NCI-H2196 treated with DMSO at 0.1 percent for 48 hours (cell line): ENCODE data around the gene ZNF385B.
"Not testable (repeated sequence)": the region's sequence is repeated elsewhere in the genome, so short reads cannot be mapped to it uniquely, and the experiment has no call there.

Experiments used
- DNase-seq: peaks from one replicate; lab custom pipeline; 2025; ENCODE audit not compliant: unreplicated experiment; lab: John Stamatoyannopoulos, UW

The ZNF385B gene

DNA sequence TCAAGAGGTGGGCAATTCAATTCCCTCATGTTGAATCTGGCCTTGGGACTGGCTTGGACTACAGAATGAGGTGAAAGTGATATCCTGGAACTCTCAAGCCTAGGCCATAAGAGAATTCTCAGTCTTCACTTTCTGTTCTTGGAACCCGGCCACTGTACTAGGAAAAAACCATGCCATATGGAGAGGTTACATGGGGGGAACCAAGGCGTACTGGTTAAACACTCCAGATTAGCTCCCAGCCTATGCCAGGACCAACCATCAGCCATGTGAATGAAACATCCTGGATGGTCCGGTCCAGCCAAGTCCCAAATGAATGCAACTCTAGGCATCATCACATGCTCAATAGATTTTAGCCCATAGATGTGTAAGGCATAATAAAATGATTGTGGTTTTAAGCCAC is 56.4 kb downstream of the ZNF385B start:
- no peak for DNase-seq

DNA sequence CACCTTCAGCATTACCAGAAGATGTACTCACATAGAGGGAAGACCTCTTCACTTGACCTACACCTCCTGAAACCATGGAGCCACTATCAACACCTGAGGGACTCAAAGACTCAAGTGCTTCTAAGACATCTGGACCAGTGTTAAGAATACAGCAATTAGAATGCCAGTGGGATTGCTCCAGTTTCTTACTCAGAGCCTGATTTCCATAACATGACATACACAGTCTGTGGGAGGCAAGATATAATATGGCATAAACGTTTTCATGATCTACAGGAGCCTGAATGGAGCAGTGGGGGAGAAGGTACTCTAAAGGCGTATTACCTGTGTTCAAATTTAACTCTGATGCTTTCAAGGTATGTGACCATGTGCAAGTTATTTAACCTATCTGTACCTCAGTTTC is 57.2 kb downstream of the ZNF385B start:
- no peak for DNase-seq

DNA sequence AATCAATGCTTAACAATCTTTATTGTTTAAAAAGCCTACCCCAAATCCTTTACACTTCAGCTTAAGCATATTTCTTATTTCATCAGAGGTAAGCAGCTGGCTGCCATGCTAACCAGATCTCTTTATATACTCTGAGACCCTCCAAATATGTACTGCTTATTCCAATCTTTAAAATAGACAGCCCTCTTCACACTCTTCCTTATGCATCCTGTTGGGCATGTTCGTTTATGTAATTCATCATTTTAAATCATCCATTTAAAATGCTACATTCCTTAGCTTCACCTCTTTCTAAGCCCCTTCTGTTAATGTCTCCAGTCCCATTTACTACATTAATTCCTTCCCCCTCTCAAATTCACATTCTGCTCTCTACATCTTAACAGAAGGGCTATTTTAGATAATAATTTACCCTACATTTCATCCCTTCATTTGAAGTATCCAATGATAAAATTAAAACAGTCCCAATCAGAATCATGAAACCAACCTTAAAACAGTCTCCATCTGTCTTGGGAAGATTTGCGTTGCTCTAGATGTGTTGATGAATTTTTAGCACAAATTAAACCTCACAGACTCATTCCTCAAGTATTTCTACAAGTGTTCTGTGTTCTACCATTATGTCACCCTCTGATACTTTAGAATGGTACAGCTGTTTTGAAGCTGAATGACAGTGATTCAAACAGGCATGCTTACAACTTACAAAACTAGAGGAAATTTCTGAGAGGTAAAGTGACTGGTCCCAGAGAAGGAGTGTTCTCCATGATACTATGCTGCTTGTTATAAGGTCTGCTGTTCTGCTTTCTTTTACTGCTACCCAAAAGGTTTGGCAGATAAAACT is 59.1 kb downstream of the ZNF385B start:
- no peak for DNase-seq

DNA sequence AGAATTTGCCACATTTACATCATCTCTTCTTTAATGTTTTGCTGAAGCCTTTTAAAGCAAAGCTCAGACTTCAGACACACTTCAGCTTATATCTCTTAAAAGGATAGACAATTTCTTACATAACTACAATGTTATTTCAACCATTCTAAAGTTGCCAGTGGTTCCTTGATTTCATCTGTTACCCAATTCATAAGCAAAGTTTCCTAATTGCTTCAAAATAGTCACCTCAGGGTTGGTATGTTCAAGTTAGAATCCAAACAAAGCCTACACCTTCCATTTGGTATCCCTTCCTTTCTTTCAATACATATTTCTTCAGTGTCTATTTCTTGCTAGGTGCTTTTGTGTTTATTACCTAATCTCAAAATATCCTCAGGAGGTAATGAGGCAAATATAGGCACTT is 60.6 kb downstream of the ZNF385B start:
- no peak for DNase-seq

DNA sequence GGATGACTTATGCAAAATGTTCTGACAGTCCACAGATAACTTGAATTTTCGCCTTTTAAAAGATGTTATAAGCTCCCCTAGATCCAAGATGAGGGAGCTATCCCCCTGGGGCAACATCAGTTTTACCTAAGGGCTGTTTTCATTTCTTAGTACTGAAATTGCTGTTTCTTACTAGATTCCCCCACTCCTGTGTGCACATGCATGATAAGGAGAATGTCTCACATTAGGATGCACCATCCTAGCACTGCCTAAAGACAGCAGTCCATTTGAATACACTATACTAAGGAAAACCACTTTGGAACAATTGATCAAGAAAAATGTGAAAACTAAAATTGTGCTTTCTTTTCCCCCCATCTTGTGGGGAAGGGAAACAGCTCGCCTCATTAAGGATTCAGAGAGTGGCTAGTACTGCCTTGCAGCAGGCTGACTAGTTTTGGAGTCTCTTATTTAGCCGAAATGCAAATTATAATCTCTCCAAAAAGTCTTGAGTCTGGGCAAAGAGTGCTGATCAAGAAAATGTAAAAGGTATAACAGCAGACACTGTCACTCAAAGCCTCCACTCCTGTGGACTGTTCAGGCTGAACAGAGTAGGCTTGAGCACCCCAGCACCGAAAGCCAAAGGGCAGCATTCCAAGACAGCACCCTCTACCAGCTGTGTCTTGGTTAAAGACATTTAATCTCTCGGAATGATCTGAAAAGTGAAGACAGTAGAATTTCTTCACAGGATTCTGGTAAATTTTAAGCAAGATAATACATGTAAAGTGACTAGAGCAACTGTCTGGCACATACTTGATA is 65.0 kb downstream of the ZNF385B start:
- DNase-seq = no peak

DNA sequence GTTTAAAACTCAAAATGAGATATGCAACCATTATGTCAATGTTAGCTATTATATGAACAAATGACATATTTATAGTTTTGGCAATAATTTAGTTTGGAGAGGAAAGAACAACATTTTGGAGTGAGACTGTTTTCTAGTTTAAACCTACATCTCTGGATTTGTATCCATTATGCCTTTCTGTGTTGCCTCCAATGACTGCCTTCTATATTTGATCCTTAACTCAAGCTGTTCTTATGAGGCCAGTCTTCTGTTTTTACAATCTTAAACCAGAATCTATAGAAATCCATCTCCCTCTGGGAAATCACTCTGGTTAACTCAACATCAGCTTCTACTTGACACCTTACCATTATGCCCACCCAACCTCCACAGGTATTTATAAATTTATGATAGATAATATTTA is 67.5 kb downstream of the ZNF385B start:
- no peak for DNase-seq

DNA sequence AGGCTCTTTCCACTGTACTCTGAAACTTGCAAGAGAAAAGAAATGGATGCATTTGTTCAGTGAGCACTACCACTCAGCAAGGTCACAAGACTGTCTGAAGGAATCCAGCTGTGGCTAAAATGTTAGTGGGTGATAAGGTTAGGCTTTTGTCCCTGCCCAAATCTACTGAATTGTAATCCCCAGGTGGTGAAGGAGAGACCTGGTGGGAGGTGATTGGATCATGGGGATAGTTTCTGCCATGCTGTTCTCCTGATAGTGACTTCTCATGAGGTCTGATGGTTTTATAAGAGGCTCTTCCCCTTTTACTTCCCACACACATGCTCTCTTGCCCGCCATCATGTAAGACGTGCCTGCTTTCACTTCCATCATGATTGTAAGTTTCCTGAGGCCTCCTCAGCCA is 68.2 kb downstream of the ZNF385B start:
- DNase-seq = no peak

DNA sequence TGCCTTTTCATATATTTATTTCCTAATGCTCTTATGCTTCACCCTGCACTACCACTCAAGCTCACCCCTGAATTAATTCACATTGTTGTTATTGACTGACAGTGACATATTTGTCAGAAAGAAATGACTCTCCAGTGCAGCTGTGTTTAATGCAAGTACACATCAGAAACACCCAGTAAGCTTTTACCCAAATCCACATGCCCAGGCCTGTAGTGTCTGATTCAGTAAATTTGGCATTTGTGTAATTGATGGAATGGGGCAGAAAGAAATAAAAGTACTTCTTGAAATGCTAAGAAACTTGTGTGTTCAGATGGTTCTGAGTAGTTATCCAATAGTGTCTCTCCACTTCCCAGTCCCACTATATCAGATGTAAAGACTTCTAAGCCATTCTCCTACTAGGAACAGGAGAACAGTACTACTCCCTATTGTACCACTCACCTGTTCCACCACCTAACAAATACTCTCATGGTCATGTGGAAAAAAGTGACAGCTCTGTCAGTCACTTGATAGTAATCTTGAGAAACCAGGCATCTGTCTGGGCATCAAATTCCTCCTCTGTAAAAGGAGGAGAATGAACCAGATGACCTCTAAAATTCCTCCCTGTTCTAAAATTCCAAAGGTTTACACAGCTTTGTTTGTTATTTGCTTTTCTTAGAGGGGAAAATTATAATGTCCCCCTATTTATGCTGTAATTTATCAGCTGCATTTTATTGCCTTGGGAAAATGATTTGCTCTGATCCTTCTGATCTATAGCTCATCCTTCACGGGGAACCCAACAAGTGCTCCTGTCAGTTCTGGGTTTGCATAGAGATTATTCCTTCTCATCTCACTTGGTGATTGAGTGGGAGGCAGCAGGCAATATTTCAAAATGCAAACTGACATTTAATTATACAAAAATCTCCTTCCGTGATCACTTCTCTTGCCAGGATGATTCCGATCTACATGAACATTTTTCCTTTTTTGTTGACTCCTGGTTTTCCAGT is 70.9 kb downstream of the ZNF385B start:
- no peak for DNase-seq

DNA sequence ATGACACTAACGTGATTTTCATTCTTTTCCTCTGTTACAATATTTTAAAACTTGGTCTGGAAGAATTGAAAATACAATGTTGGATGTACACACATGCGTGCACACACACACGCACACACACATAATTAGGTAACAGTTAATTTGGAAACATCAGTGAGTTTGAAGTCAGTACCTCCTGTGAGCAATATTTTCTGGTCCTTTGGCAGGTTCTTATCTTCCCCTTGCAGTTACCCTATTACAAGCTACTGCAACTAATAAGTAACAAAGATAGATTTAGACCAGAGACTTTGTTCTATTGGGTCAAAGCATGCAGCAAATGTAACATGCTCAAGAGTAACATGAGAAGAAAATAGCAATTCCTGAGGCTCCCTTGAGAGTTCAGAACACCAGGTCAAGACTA is 73.3 kb downstream of the ZNF385B start:
- no peak for DNase-seq

DNA sequence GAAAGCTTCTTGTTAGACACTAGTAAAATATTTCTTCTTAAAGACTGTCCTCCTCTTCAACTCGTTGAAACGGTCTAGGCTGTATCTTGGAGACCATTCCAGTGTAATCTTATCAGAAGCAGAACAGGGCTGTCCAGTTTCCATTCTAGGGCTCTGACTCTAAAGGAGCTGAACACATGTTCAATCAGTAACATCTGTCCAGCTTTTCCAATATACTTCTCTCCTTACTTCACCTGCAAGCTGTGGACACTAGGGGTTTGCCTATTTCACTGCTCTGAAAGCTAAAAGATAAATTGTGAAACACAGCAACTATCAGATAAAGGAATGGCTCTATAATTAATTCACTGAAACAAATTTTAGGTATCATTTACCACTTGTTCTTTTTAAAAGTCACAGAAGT is 73.8 kb downstream of the ZNF385B start:
- DNase-seq = no peak

DNA sequence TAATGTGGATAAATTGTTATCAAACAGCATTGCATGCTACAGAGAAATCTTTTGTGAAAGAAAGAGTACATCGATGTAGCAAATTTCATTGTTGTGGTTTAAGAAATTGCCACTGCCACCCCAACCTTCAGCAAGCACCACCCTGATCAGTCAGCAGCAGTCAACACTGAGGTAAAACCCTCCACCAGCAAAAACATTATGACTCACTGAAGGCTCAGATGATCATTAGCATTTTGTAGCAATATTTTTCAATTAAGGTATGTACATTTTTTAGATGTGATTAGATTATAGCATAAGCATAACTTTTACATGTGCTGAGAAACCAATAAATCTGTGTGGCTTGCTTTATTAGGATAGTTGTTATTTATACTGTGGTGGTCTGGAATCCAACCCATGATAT is 75.5 kb downstream of the ZNF385B start:
- no peak for DNase-seq

DNA sequence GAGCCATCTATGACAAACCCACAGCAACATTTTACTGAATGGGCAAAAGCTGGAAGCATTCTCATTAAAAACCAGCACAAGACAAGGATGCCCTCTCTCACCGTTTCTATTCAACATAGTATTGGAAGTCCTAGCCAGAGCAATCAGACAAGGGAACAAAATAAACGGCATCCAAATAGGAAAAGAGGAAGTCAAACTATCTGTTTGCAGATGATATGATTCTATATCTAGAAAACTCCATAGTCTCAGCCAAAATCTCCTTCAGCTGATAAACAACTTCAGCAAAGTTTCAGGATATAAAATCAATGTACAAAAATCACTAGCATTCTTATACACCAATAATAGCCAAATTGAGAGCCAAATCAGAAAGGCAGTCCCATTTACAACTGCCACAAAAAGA is 79.1 kb downstream of the ZNF385B start:
- DNase-seq = not testable (repeated sequence)

DNA sequence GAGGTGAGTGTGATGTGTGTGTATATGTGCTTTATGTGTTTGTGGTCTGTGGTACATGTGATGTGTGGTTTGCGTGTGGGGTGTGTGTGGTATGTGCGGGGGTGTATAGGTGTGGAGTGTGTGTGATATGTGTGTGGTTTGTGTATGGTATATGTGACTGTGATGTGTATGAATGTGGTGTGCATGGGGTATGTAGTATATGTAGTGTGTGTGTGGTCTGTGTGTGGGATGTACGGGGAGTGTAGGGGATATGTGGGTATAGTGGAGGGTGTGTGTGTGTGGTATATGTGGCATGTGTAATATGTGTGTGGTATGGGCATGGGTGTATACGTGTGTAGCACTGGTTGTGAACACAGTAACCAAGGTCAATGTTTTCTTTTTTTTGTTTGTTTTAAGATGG is 87.4 kb downstream of the ZNF385B start:
- DNase-seq = no peak

DNA sequence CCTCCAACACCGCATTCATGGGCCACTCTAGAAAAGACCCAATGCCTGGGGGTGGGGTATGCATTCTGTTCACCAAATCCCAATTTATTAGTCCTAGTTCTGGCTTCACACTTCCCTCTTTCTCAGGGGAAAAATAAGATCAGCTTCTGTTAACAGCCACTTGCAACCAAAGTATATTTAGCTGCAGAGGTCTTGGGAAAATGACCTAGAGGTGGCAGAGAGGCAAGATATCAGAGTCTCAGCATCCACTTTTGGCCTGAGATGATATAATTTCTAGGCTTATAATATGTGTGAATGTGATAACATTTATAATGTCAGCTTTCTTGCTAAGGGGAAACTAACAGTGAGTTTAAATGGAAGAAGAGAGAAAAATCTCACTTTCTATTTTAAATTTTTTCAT is 89.1 kb downstream of the ZNF385B start:
- no peak for DNase-seq

DNA sequence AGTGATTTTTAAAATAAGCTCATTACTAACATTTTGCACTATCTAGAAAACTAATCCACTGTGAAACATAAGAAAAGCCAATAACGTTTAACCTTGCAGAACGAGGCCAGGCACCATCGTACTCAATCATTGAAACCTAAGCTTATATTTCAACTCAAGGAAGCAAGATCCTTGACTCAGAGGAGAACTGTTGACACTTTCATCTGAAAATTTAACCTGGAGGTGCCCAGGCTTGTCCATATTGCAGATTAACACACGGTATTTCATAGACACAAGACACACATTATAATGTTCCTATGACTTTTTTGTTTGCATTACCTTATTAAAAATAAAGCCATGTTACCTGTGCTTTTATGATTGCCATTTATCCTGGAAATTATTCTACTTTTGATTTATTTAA is 89.6 kb downstream of the ZNF385B start:
- DNase-seq = no peak

DNA sequence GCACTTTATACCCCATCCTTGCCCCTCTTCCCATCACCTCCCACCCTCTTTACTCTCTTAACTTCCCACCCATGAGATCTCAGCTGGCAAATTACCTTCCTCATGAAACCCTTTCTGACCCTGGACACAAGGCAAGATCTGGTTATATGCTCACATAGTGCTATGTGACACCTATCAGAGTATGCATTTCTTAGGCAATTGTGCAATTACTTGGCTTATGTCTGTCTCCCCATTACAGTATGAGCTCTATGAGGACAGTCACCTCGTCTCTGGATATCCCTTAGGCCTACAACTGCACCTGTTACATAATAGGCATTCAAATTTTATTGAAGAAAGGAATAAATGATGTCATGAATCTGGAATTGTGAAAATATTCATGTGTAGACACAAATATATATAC is 91.4 kb downstream of the ZNF385B start:
- DNase-seq = no peak

DNA sequence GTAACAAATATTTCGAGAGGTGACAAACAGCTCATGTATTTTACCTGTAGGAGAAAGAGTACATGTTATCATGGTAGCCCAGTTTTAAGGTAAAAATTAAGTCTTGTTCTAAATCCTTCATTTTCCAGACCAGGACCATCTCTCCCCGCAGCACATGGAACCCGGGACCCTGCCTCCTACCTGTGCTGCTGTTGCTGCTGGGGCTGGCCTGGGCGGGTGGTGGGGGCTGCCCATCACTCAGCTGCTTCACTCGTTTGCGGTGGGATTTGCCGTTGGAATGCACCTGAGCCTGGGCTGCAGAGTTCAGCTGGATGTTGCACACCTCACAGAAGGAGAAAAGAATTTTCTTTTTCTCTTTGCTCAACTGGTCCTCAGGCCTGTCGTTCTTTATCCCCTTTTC is 92.1 kb downstream of the ZNF385B start:
- no peak for DNase-seq

DNA sequence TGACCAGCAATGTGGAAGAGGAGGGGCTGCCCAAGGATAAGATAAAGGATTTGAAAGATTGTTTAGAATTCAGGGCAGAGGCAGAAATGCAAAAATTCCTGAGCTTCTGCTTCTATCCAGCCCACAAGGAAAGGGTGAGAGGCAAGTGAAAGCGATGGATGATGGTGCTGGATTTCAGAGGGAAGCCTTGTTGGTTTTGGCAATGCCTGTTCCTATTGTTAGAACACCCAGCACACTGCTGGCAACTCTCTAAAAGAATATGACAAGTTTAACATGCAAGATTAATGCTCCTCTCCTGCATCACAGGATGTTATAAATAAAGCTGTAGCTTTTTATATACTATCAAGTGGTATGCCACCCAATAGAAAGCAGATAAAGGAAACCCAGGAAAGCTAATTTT is 92.6 kb downstream of the ZNF385B start:
- no peak for DNase-seq

DNA sequence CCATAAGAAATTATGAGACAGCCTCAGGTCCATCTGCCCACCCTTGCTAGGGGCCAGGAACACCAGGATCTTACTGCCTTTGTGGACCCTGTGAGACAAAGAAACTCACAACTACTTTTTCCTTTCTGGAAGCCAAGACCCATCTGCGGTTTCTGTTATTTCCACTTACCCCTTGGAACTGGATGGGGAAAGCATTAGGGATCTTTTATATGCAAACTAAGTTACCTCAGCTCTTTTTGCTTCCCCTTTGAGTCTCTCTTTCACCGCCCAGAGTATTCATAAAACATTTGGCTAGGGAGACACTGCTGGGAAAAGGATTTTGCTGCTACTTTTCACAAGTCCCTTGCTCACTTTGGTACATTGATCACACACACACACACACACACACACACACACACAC is 95.7 kb downstream of the ZNF385B start:
- DNase-seq = no peak

DNA sequence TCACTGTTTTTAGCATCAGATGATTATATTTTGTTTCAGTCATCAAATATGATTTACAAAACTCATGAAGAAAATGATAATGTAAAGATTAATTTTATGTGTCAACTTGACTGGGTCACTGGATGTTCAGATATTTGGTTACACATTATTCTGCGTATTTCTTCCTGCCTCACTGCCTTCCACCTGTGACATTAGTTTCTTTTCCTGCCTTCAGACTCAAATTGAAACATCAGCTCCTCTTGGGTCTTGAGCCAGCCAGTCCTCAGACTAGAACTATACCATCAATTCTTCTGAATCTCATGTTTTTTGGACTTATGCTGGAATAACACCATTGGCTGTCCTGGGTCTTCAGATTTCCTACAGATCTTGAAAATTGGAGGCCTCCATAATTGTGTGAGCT is 96.7 kb downstream of the ZNF385B start:
- no peak for DNase-seq

DNA sequence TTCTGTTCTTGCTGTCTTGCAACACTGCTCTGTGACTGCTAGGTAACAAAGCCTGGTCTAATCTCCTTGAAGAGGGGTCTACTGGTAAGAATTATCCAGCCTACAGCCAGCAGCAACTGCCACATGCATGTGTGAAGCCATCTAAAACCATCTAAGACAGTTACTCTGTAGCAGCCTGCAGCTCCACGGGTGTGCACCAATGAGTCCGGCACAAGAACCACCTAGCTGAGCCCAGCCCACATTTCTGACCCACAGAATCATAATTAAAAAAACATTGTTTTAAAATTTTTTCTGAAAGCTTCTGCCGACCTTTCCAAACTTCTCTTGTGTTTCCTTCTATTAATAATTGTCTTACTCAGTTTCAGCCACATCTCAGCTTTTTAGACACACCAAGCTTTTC is 102.8 kb downstream of the ZNF385B start:
- DNase-seq = no peak
